Parathyroid adenoma (tissue), 2 donors: Measurements from ENCODE around the gene SLC2A10.

Source experiments
- H2AFZ ChIP-seq: fragments of 300-600 bp; sonication (generic); one replicate; pipeline ENCODE4 v1.7.0; 2017; ENCODE audit warnings: antibody characterized with exemption, mild to moderate bottlenecking
- H3K27ac ChIP-seq: fragments of 300-600 bp; sonication (generic); one replicate; pipeline ENCODE4 v1.7.0; 2017
- H3K27me3 ChIP-seq: fragments of 300-600 bp; sonication (generic); one replicate; pipeline ENCODE4 v1.7.0; 2017; ENCODE audit warnings: low read length; ENCODE audit not compliant: control insufficient read depth, insufficient read depth
- H3K36me3 ChIP-seq: fragments of 300-600 bp; sonication (generic); one replicate; pipeline ENCODE4 v1.7.0; 2017; ENCODE audit warnings: low read length; ENCODE audit not compliant: control insufficient read depth, insufficient read depth
- H3K4me1 ChIP-seq: fragments of 300-600 bp; sonication (generic); one replicate; pipeline ENCODE4 v1.7.0; 2017; ENCODE audit warnings: control low read depth
- H3K4me2 ChIP-seq: fragments of 300-600 bp; sonication (generic); one replicate; pipeline ENCODE4 v1.7.0; 2017; ENCODE audit warnings: low read length
- H3K4me3 ChIP-seq: fragments of 300-600 bp; sonication (generic); one replicate; pipeline ENCODE4 v1.7.0; 2017; ENCODE audit warnings: low read depth, low read length
- H3K79me2 ChIP-seq: fragments of 300-600 bp; sonication (generic); one replicate; pipeline ENCODE4 v1.7.0; 2017; ENCODE audit warnings: control low read depth
- H3K9ac ChIP-seq: fragments of 300-600 bp; sonication (generic); one replicate; pipeline ENCODE4 v1.7.0; 2017; ENCODE audit warnings: mild to moderate bottlenecking
- H3K9me3 ChIP-seq: fragments of 300-600 bp; sonication (generic); one replicate; pipeline ENCODE4 v1.7.0; 2017; ENCODE audit warnings: low read length; ENCODE audit not compliant: control insufficient read depth
- TF ChIP-seq, protein P1 (sequence below): fragments of 300-600 bp; sonication (generic); IDR thresholded peaks from one replicate; pipeline ENCODE4 v1.7.0; 2017; ENCODE audit warnings: antibody characterized with exemption, mild to moderate bottlenecking
- donor health status: primary hyperparathyroidism.

Gene SLC2A10

DNA sequence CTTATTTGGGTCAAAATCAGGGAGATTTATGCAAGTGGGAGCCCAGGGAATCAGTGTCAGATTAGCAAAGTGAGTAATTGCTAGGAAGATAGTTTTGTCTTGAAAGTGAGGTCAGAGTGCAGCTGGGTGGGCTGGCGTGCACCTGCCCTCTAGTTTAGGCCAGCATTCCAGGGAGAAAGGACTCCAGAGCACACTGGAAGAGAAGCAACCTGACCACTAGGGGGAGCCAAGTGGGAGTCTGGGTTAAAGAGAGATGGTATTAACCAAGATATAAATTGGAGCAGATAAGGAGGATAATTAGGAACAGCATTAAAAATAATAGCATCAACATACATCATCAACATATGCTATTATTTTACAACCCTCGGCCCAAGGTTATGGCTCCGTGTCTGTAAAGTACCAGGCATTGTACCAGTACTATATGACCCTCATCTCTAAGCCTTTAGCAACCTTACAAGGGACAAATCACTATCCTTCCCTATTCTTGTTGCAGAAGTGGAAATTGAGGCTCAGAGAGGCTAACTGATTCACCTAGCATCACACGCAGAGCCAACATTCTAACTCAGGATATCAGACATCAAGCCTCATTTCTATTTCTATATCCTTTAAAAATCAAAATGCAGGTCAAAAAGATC, 57.8 kb downstream of the SLC2A10 start:
- H3K4me3 ChIP-seq: no peak overlapping the region
- no peak overlapping the region for H3K27ac ChIP-seq
- TF ChIP-seq, protein P1, sequence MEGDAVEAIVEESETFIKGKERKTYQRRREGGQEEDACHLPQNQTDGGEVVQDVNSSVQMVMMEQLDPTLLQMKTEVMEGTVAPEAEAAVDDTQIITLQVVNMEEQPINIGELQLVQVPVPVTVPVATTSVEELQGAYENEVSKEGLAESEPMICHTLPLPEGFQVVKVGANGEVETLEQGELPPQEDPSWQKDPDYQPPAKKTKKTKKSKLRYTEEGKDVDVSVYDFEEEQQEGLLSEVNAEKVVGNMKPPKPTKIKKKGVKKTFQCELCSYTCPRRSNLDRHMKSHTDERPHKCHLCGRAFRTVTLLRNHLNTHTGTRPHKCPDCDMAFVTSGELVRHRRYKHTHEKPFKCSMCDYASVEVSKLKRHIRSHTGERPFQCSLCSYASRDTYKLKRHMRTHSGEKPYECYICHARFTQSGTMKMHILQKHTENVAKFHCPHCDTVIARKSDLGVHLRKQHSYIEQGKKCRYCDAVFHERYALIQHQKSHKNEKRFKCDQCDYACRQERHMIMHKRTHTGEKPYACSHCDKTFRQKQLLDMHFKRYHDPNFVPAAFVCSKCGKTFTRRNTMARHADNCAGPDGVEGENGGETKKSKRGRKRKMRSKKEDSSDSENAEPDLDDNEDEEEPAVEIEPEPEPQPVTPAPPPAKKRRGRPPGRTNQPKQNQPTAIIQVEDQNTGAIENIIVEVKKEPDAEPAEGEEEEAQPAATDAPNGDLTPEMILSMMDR: peak; percentile 57
- H2AFZ ChIP-seq: no peak overlapping the region
- H3K4me1 ChIP-seq: no peaks in the 10 kb centered on the region
- no peak overlapping the region for H3K9ac ChIP-seq
- H3K36me3 ChIP-seq: no peaks in the 10 kb centered on the region
- H3K9me3 ChIP-seq: no peaks in the 10 kb centered on the region
- no peak overlapping the region for H3K4me2 ChIP-seq
- H3K79me2 ChIP-seq: no peaks in the 10 kb centered on the region
- H3K27me3 ChIP-seq: no peaks in the 10 kb centered on the region

DNA sequence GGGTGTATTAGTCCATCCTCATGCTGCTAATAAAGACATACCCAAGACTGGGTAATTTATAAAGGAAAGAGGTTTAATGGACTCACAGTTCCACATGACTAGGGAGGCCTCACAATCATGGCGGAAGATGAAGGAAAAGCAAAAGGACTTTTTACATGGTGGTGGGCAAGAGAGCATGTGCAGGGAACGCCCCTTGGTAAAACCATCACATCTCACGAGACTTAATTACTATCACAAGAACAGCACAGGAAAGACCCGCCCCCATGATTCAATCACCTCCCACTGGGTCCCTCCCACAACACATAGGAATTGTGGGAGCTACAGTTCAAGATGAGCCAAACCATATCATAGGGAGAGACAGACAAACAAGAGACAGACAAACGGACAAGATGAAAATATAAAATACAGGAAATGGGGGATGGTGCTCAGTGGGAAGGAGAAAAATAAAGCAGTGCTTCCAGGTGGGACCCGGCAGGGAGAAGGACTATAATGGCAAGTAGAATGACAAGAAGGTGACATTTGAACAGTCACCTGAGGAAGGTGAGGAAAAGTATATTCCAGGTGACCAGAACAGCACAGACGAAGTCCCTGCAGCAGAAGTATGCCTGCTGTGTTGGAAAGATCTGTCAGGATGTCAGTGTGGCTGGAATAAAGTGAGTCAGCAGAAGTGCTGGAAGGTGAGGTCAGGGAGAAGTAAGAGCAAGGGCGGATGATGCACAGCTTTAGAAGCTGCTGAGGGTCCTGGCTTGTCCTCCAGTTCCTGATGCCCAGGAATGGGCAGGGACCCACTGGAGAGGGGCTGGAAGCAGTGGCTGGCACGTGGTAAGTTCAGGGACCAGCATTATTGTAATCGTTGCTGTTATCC, 61.1 kb downstream of the SLC2A10 start:
- Histone ChIP-seq H2AFZ (no peak overlapping the region), H3K36me3 (no peaks in the 10 kb centered on the region), H3K9ac (no peak overlapping the region), H3K27ac (no peak overlapping the region), H3K4me1 (no peaks in the 10 kb centered on the region), H3K4me3 (no peak overlapping the region), H3K4me2 (no peak overlapping the region), H3K79me2 (no peaks in the 10 kb centered on the region), H3K27me3 (no peaks in the 10 kb centered on the region), H3K9me3 (no peaks in the 10 kb centered on the region)
- TF ChIP-seq, protein P1: no peak

DNA sequence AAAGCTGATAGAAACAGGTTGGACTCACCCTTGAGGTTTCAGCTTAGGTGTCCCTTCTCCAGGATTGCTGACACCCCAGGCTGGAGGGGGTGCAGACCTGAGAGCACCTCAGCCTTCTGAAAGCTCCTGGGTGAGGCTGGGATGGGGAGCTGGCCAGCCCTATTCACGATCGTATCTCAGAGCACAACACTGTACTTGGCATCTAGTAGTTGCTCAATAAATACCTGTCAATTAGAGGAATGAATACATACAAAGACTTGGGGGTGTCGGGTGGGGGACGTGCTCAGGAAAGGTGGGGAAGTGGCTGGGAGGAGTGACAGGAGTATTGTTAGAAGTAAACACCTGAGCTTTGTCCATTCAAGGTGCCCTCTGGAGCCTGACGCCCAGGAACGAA, 61.7 kb downstream of the SLC2A10 start:
- no peaks in the 10 kb centered on the region for H3K36me3 ChIP-seq

DNA sequence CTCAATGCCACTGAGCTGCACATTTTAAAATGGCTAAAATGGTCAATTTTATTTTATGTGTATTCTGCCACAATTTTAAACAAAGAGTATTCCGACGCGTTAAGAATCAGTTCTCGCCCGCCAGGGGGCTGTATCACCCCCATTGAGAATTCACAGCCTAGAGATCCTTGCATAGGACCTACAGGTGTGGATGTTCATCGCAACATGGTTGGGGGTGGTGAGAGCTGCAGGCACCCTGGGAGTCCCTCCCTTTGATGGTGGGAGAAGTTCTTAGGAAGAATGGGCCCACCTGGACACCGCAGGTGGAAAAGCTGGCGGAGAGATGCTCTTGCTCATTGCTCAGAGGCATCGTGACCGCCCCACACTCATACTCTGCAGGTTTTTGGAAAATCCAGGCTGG, 63.5 kb downstream of the SLC2A10 start:
- no peak overlapping the region for H2AFZ ChIP-seq
- H3K27ac ChIP-seq: no peak overlapping the region
- H3K4me3 ChIP-seq: no peak overlapping the region
- TF ChIP-seq, protein P1: peak; percentile 27
- no peaks in the 10 kb centered on the region for H3K9me3 ChIP-seq
- H3K9ac ChIP-seq: no peak overlapping the region
- H3K4me2 ChIP-seq: no peak overlapping the region
- no peaks in the 10 kb centered on the region for H3K79me2 ChIP-seq
- no peaks in the 10 kb centered on the region for H3K27me3 ChIP-seq
- no peaks in the 10 kb centered on the region for H3K36me3 ChIP-seq
- H3K4me1 ChIP-seq: no peaks in the 10 kb centered on the region

More for the DNA sequence above, 61.7 kb downstream of the SLC2A10 start:
- no peaks in the 10 kb centered on the region for H3K9me3 ChIP-seq
- no peak overlapping the region for H3K4me3 ChIP-seq
- TF ChIP-seq, protein P1: no peak
- no peak overlapping the region for H3K9ac ChIP-seq
- H3K27ac ChIP-seq: no peak overlapping the region
- H3K79me2 ChIP-seq: no peaks in the 10 kb centered on the region
- no peak overlapping the region for H3K4me2 ChIP-seq
- no peaks in the 10 kb centered on the region for H3K27me3 ChIP-seq
- no peaks in the 10 kb centered on the region for H3K4me1 ChIP-seq
- no peak overlapping the region for H2AFZ ChIP-seq
